DND-41 (cell line): ENCODE results near the gene HIVEP1.

Experiments used
- ATAC-seq: fragments of 200-7000 bp; cut with Tn5 transposase; 3 replicates; pipeline ENCODE4 v1.9.1; 2021; ENCODE audit warnings: low read depth; ENCODE audit not compliant: insufficient read depth
- DNase-seq: peaks from one replicate; pipeline ENCODE4 v3.0.0-alpha.2; 2020
- H2AFZ ChIP-seq: 2 replicates; pipeline ENCODE4 v1.6.0; 2012; ENCODE audit warnings: low read depth, low read length
- H3K27ac ChIP-seq: 2 replicates; pipeline ENCODE4 v1.5.1; 2012; ENCODE audit warnings: low read length, inconsistent platforms
- H3K27me3 ChIP-seq: fragments of 200-600 bp; sonication (generic); 2 replicates; pipeline ENCODE4 v1.6.0; 2012; ENCODE audit warnings: low read length, mild to moderate bottlenecking, inconsistent platforms; ENCODE audit not compliant: insufficient read depth, poor library complexity
- H3K36me3 ChIP-seq: 2 replicates; pipeline ENCODE4 v1.5.1; 2012; ENCODE audit warnings: low read length, inconsistent platforms; ENCODE audit not compliant: insufficient read depth
- H3K4me1 ChIP-seq: 2 replicates; pipeline ENCODE4 v1.5.1; 2012; ENCODE audit warnings: mild to moderate bottlenecking, low read length; ENCODE audit not compliant: insufficient read depth
- H3K4me2 ChIP-seq: 2 replicates; pipeline ENCODE4 v1.6.0; 2012; ENCODE audit warnings: mild to moderate bottlenecking, moderate library complexity, low read length, inconsistent platforms; ENCODE audit not compliant: insufficient read depth
- H3K4me3 ChIP-seq, 2 experiments: fragments of 200-600 bp in 1 of 2; shearing (Covaris generic) in 1 of 2; 2 replicates each; pipeline ENCODE4 v1.5.1; 2012 to 2016; ENCODE audit warnings: inconsistent platforms in 2 of 2, low read length in 2 of 2, mild to moderate bottlenecking in 2 of 2, low read depth in 1 of 2, moderate library complexity in 1 of 2
- H3K79me2 ChIP-seq: 2 replicates; pipeline ENCODE4 v1.6.0; 2012; ENCODE audit warnings: low read length, inconsistent platforms; ENCODE audit not compliant: insufficient read depth
- H3K9ac ChIP-seq: 2 replicates; pipeline ENCODE4 v1.6.0; 2012; ENCODE audit warnings: low read depth, mild to moderate bottlenecking, inconsistent platforms, low read length, moderate library complexity
- H3K9me3 ChIP-seq: 2 replicates; pipeline ENCODE4 v1.5.1; 2012; ENCODE audit warnings: low read length, moderate library complexity, mild to moderate bottlenecking, inconsistent platforms; ENCODE audit not compliant: insufficient read depth, severe bottlenecking
- H4K20me1 ChIP-seq: 2 replicates; pipeline ENCODE4 v1.6.0; 2012; ENCODE audit warnings: low read length; ENCODE audit not compliant: insufficient read depth
- EZH2 ChIP-seq: IDR thresholded peaks from 3 replicates; pipeline ENCODE4 v1.6.1; 2012; ENCODE audit warnings: borderline replicate concordance, low read depth, mild to moderate bottlenecking, moderate library complexity, low read length, inconsistent platforms; ENCODE audit not compliant: severe bottlenecking
- TF ChIP-seq, protein P1 (sequence below): IDR thresholded peaks from 2 replicates; pipeline ENCODE4 v1.5.1; 2012; ENCODE audit warnings: borderline replicate concordance, low read length, moderate library complexity, mild to moderate bottlenecking; ENCODE audit not compliant: poor library complexity, severe bottlenecking; ENCODE audit errors: extremely low read depth

Gene HIVEP1

DNA sequence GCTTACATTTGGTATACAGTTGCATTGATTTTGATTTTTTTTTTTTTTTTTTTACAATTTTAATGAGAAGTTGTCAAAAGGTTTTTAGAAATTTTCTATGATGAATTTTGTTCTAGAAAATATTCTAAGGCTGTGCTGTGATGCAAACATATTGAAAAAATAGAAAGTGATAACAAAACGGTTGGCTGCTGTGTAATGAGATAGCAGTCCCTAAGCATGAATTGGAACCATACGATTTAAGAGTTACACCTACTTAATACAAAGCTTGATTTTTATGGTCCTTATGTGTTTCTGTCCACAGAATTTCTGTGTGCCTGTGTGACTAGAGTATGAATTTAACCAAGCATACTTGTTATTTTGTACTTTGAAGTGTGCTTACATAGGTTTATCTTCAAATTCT lies 12.1 kb downstream of the HIVEP1 start:
- no peak overlapping the region for H3K4me3 ChIP-seq
- no peak overlapping the region for H3K27ac ChIP-seq
- ATAC-seq (no peak), DNase-seq (no peak)
- no peaks in the 10 kb centered on the region for H3K9me3 ChIP-seq
- H4K20me1 ChIP-seq, result no peaks in the 10 kb centered on the region
- H3K79me2 ChIP-seq, result no peaks in the 10 kb centered on the region
- no peaks in the 10 kb centered on the region for H3K36me3 ChIP-seq
- no peaks in the 10 kb centered on the region for H3K4me1 ChIP-seq
- H2AFZ ChIP-seq, result no peak overlapping the region
- H3K27me3 ChIP-seq, result no peaks in the 10 kb centered on the region
- TF ChIP-seq EZH2, result no peak
- TF ChIP-seq, protein P1, sequence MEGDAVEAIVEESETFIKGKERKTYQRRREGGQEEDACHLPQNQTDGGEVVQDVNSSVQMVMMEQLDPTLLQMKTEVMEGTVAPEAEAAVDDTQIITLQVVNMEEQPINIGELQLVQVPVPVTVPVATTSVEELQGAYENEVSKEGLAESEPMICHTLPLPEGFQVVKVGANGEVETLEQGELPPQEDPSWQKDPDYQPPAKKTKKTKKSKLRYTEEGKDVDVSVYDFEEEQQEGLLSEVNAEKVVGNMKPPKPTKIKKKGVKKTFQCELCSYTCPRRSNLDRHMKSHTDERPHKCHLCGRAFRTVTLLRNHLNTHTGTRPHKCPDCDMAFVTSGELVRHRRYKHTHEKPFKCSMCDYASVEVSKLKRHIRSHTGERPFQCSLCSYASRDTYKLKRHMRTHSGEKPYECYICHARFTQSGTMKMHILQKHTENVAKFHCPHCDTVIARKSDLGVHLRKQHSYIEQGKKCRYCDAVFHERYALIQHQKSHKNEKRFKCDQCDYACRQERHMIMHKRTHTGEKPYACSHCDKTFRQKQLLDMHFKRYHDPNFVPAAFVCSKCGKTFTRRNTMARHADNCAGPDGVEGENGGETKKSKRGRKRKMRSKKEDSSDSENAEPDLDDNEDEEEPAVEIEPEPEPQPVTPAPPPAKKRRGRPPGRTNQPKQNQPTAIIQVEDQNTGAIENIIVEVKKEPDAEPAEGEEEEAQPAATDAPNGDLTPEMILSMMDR, result no peak
- no peak overlapping the region for H3K9ac ChIP-seq
- no peak overlapping the region for H3K4me2 ChIP-seq

DNA sequence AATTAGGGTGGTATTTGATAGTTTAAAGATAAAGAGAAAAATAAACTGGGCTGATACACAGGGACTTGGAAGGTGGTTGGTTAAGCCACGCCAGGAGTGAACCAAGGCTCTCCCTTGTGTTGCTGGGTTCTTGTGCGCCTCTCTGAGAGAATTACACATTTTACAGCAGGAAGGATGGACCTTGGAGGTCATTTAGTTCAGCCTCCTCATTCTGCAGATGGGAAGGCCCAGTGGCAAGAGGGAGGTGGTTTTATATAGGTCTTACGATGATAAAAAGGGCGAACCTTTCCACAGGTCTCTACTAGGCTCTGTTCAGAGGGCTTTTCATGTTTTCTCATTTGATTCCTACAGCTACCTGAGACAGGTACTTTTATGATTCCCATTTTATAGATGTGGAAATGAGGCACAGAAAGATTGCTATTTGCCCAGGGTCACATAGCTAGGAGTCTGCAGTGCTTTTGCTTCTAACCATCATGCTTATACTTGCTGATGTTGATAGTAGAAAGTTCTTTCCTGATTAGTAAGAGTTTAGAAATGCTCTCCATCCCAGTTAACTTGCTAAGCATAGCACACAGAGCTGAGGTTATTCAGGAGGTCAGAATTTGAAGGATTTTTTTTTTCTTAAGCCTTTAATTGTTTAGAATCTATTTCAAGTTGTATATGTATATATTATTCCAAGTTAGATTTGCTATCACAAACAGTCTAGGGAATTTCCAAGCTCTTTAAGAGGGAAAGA lies 12.8 kb downstream of the HIVEP1 start:
- TF ChIP-seq, protein P1, result no peak
- TF ChIP-seq EZH2, result no peak
- no peak overlapping the region for H3K9ac ChIP-seq
- no peaks in the 10 kb centered on the region for H3K9me3 ChIP-seq
- H4K20me1 ChIP-seq, result no peaks in the 10 kb centered on the region
- DNase-seq, result no peak
- H2AFZ ChIP-seq, result no peak overlapping the region
- no peaks in the 10 kb centered on the region for H3K27me3 ChIP-seq
- H3K4me2 ChIP-seq, result no peak overlapping the region
- no peak for ATAC-seq
- H3K4me1 ChIP-seq, result no peaks in the 10 kb centered on the region
- H3K4me3 ChIP-seq, result no peak overlapping the region
- no peaks in the 10 kb centered on the region for H3K79me2 ChIP-seq
- no peak overlapping the region for H3K27ac ChIP-seq
- no peaks in the 10 kb centered on the region for H3K36me3 ChIP-seq

DNA sequence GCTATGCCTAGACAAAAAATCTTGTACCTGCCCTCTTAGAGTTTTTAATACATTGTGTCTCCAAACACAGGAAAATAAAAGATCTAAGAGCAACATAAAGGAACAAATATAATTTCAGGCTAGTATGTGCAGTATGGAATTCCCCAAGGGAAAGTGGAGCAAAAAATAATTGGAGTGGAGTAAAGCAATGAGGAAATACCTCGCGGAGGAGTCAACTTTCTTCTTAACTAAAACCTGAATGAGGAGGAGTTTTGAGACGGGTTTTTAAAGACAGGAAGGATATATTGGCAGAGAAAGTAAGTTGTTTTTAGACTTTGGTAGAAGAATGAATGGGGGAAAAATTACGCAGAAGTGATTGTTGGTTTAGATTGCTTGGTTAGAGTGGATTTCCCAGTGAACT lies 14.0 kb downstream of the HIVEP1 start:
- Histone ChIP-seq H3K79me2 (no peaks in the 10 kb centered on the region), H3K4me1 (no peaks in the 10 kb centered on the region), H3K9me3 (peaks cover 2% of the 10 kb centered on the region), H3K27ac (no peak overlapping the region), H3K4me3 (no peak overlapping the region), H4K20me1 (no peaks in the 10 kb centered on the region), H3K36me3 (no peaks in the 10 kb centered on the region), H3K27me3 (no peaks in the 10 kb centered on the region), H2AFZ (no peak overlapping the region), H3K4me2 (no peak overlapping the region), H3K9ac (no peak overlapping the region)
- no peak for ATAC-seq
- no peak for DNase-seq
- TF ChIP-seq EZH2, result no peak
- TF ChIP-seq, protein P1, result no peak

DNA sequence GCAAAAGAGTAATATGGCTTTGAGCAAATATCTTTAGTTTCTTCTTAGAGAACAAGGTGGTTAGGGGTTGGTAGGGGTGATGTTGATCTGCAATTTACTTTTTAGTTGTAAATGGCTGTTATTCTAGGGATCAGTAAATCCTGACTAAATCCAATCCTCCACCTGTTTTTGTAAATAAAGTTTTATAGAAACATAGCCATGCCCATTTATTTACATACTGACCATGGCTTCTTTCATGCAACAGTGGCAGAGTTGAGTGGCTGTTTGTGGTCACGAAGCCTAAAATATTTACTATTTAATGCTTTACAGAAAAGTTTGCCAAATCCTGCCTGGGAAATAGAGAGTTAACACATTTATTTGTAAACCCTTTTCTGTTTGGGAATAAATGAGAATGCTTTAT lies 14.7 kb downstream of the HIVEP1 start:
- DNase-seq, result no peak
- Histone ChIP-seq H4K20me1 (no peaks in the 10 kb centered on the region), H3K4me1 (no peaks in the 10 kb centered on the region), H3K4me2 (no peak overlapping the region), H3K4me3 (no peak overlapping the region), H3K79me2 (no peaks in the 10 kb centered on the region), H2AFZ (no peak overlapping the region), H3K27ac (no peak overlapping the region), H3K9ac (no peak overlapping the region), H3K9me3 (peaks cover 2% of the 10 kb centered on the region), H3K36me3 (no peaks in the 10 kb centered on the region), H3K27me3 (no peaks in the 10 kb centered on the region)
- ATAC-seq, result no peak
- TF ChIP-seq, protein P1, result no peak
- TF ChIP-seq EZH2, result no peak
